Measurements from ENCODE around the gene AKAP17A. TPM values are rescaled to one million over a fixed set of nuclear protein-coding genes. Genes with fewer than 3 reads are reported as not detected.

Gene AKAP17A
- total RNA-seq, 1 donor from 2014 or later = 74.8 TPM

DNA sequence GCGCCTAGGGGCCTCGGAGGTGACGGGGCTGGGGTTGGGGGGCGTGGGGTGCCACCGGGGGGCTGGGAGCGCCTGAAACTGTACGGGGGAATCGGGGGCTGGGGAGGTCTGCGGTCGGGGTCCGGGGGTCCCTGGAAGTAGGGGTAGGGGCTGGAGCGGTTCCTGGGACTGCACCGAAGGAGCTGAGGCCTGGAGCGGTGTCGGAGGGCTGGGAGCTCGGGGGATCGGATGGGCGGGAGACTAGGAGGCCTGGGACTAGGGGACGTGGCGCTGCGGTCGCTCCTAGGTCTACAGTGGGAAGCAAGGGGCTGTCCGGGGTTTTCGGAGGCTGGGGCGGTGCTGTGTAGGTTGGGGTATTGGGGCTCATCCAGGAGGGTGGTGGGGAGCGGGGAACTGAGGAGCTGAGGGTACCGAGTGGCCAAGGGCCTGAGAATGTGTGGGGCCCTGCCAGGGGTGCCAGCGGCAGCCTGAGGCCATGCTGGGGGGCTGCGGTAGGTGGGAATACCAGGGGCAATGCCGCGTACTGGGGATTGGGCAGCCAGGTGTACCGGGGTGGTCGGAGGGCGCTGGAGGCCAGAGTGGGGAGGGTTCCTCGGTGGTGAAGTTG, 562 bp downstream of the AKAP17A start:
- no peaks in the 10 kb centered on the region for H3K27me3 Mint-ChIP-seq (ENCODE audit: low read depth)
- H3K4me1 Mint-ChIP-seq = peaks cover 9% of the 10 kb centered on the region
- peak overlapping the region; percentile 98 for H3K27ac Mint-ChIP-seq
- H3K4me3 Mint-ChIP-seq = peak overlapping the region; percentile 93
- DNase-seq (ENCODE audit: low spot score in 2 of 2, unreplicated experiment in 2 of 2) = peak in 1 of 2 experiments; percentile 40
- TF ChIP-seq, protein P1, sequence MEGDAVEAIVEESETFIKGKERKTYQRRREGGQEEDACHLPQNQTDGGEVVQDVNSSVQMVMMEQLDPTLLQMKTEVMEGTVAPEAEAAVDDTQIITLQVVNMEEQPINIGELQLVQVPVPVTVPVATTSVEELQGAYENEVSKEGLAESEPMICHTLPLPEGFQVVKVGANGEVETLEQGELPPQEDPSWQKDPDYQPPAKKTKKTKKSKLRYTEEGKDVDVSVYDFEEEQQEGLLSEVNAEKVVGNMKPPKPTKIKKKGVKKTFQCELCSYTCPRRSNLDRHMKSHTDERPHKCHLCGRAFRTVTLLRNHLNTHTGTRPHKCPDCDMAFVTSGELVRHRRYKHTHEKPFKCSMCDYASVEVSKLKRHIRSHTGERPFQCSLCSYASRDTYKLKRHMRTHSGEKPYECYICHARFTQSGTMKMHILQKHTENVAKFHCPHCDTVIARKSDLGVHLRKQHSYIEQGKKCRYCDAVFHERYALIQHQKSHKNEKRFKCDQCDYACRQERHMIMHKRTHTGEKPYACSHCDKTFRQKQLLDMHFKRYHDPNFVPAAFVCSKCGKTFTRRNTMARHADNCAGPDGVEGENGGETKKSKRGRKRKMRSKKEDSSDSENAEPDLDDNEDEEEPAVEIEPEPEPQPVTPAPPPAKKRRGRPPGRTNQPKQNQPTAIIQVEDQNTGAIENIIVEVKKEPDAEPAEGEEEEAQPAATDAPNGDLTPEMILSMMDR (IDR thresholded peaks at IDR 0.05; ENCODE audit: unreplicated experiment) = no peak
- no peaks in the 10 kb centered on the region for H3K9me3 Mint-ChIP-seq
- H3K36me3 Mint-ChIP-seq = peaks cover 13% of the 10 kb centered on the region

GRCh38 chrX:1592470-1593142, 1.2 kb downstream of the AKAP17A start:
- peaks cover 18% of the 10 kb centered on the region for H3K36me3 Mint-ChIP-seq
- peak overlapping the region; percentile 98 for H3K27ac Mint-ChIP-seq
- H3K4me3 Mint-ChIP-seq = peak overlapping the region; percentile 93
- H3K27me3 Mint-ChIP-seq (ENCODE audit: low read depth) = no peaks in the 10 kb centered on the region
- TF ChIP-seq, protein P1 (IDR thresholded peaks at IDR 0.05; ENCODE audit: unreplicated experiment) = no peak
- no peaks in the 10 kb centered on the region for H3K9me3 Mint-ChIP-seq
- DNase-seq (ENCODE audit: low spot score in 2 of 2, unreplicated experiment in 2 of 2) = peak in 1 of 2 experiments; percentile 48
- H3K4me1 Mint-ChIP-seq = peaks cover 9% of the 10 kb centered on the region

GRCh38 chrX:1593286-1594271, 2.2 kb downstream of the AKAP17A start:
- Mint-ChIP-seq H3K4me1 (peaks cover 9% of the 10 kb centered on the region), H3K4me3 (peak overlapping the region; percentile 93), H3K9me3 (no peaks in the 10 kb centered on the region), H3K36me3 (peaks cover 22% of the 10 kb centered on the region), H3K27ac (peak overlapping the region; percentile 91), H3K27me3 (ENCODE audit: low read depth) (no peaks in the 10 kb centered on the region)
- peak in 1 of 2 experiments; percentile 31 for DNase-seq (ENCODE audit: low spot score in 2 of 2, unreplicated experiment in 2 of 2)
- TF ChIP-seq, protein P1 (IDR thresholded peaks at IDR 0.05; ENCODE audit: unreplicated experiment) = no peak

DNA sequence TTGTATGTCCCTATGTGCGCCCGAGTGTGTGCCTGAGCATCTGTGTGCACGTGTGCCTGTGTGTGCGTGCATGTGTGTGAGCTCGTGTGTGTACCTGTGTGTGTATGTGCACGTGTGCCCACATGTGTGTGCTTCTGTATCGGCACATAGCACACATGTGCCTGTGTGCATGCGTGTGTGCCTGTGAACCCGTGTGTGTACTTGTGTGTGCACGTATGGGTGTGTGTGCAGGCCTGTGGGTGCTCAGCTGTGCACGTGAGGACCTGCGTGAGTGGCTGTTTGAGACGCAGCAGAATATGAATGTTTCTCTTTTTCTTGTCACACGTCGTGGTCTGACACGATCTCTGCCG, 4.3 kb downstream of the AKAP17A start:
- H3K9me3 Mint-ChIP-seq = no peaks in the 10 kb centered on the region
- no peak overlapping the region for H3K4me3 Mint-ChIP-seq
- no peaks in the 10 kb centered on the region for H3K27me3 Mint-ChIP-seq (ENCODE audit: low read depth)
- DNase-seq (ENCODE audit: low spot score in 2 of 2, unreplicated experiment in 2 of 2) = peak in 1 of 2 experiments; percentile 25
- TF ChIP-seq, protein P1 (IDR thresholded peaks at IDR 0.05; ENCODE audit: unreplicated experiment) = no peak
- no peak overlapping the region for H3K27ac Mint-ChIP-seq
- H3K36me3 Mint-ChIP-seq = peaks cover 34% of the 10 kb centered on the region
- H3K4me1 Mint-ChIP-seq = peaks cover 9% of the 10 kb centered on the region

- Mint-ChIP-seq H3K4me1 (peaks cover 9% of the 10 kb centered on the region), H3K27me3 (ENCODE audit: low read depth) (no peaks in the 10 kb centered on the region), H3K9me3 (peaks cover 3% of the 10 kb centered on the region), H3K27ac (no peak overlapping the region), H3K36me3 (peaks cover 40% of the 10 kb centered on the region), H3K4me3 (no peak overlapping the region)
- peak in 1 of 2 experiments; percentile 29 for DNase-seq (ENCODE audit: low spot score in 2 of 2, unreplicated experiment in 2 of 2)
- TF ChIP-seq, protein P1 (IDR thresholded peaks at IDR 0.05; ENCODE audit: unreplicated experiment) = no peak
Measured at GRCh38 chrX:1596676-1597344, 5.4 kb downstream of the AKAP17A start.

Measured in mesothelial cell of epicardium (in vitro differentiated cells).